ENCODE data around the gene ARHGAP29.

The ARHGAP29 gene, protein sequence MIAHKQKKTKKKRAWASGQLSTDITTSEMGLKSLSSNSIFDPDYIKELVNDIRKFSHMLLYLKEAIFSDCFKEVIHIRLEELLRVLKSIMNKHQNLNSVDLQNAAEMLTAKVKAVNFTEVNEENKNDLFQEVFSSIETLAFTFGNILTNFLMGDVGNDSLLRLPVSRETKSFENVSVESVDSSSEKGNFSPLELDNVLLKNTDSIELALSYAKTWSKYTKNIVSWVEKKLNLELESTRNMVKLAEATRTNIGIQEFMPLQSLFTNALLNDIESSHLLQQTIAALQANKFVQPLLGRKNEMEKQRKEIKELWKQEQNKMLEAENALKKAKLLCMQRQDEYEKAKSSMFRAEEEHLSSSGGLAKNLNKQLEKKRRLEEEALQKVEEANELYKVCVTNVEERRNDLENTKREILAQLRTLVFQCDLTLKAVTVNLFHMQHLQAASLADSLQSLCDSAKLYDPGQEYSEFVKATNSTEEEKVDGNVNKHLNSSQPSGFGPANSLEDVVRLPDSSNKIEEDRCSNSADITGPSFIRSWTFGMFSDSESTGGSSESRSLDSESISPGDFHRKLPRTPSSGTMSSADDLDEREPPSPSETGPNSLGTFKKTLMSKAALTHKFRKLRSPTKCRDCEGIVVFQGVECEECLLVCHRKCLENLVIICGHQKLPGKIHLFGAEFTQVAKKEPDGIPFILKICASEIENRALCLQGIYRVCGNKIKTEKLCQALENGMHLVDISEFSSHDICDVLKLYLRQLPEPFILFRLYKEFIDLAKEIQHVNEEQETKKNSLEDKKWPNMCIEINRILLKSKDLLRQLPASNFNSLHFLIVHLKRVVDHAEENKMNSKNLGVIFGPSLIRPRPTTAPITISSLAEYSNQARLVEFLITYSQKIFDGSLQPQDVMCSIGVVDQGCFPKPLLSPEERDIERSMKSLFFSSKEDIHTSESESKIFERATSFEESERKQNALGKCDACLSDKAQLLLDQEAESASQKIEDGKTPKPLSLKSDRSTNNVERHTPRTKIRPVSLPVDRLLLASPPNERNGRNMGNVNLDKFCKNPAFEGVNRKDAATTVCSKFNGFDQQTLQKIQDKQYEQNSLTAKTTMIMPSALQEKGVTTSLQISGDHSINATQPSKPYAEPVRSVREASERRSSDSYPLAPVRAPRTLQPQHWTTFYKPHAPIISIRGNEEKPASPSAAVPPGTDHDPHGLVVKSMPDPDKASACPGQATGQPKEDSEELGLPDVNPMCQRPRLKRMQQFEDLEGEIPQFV
- 0 reads per million in 3 donors for total RNA-seq

DNA sequence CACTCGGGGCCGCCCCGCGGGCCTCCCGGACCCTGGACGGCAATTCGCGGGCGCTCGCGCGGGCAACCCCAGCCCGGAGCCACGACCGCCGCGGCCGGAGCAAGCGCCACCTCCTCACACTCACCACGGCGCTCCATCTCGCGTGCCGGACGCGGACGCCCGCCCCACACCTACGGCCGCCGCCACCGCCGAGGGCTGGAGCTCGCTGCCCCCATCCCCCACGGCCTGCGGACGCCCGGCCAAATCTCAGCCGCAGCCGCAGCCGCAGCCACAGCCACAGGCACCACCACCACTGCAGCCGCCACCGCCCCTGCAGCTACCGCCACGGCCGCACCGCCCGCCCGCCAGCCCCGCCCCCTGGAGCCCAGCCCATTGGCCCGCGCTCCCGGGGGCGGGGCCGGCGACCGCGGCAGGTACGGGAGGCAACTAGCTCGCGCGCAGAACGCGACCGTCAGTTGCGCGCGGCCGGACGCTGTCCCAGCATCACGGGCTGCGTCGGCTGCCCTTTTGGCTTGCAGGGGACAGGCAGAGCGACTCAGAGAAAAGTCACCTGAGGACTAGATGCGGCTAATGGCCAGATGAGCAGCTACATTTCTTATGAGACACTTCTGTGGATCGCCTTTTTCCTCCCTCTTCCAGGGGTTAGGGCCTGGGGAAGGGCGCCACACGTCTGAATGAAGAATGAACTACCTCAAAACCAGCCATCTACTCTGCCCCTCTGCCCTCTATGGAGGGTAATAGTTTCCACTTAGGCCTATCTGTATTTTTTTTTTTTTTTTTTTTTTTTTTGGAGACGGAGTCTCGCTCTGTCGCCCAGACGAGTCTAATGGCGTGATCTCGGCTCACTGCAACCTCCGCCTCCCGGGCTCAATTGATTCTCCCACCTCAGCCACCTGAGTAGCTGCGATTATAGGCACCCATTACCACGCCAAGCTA is at the start of gene ARHGAP29:
TSS of gene ARHGAP29 (minus strand) at position 294 of the 936 bp plus-strand sequence. CDS start 5,973 bp downstream, outside the sequence.
- DNase-seq = peak in 1 of 3 donors; percentile 1
- peaks cover 18% of the 10 kb centered on the region for H3K27me3 ChIP-seq (replicated peaks; ENCODE audit: control insufficient read depth, insufficient read depth, low read length, poor library complexity, severe bottlenecking)
- no peaks in the 10 kb centered on the region for H3K4me1 ChIP-seq (ENCODE audit: control insufficient read depth, insufficient read depth, low read length, poor library complexity, severe bottlenecking)
- no peaks in the 10 kb centered on the region for H3K9me3 ChIP-seq (ENCODE audit: control insufficient read depth, low read length)
- H3K4me3 ChIP-seq (ENCODE audit: insufficient read depth, low read depth, low read length, poor library complexity, severe bottlenecking) = peak within 1 kb of the TSS; percentile 26
- H3K27ac ChIP-seq (ENCODE audit: insufficient read depth, low read length, poor library complexity, severe bottlenecking) = no peak within 1 kb of the TSS
- H3K36me3 ChIP-seq (ENCODE audit: control insufficient read depth, insufficient read depth, low read length) = no peaks in the 10 kb centered on the region

DNA sequence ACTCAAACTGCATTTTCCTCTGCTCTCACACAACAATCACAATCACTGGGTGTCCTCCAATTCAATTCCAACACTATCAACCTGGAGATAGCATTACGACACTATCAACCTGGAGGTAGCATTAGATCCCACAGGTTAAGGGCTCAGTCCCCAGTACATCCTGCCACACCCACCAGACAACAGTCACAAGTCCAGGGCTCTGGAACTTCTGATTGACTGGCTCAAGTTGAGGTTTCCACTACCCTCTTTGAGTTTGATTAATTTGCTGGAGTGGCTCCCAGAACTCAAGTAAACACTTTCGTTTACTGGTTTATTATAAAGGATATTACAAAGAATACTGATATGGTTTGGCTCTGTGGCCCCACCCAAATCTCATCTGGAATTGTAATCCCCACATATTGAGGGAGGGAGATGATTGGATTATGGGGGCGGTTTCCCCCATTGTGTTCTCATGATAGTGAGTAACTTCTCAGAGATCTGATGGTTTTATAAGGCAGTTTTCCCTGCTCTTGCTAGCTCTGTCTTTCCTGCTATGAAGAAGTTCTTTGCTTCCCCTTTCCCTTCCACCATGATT is 49.6 kb upstream of the ARHGAP29 start:
- no peaks in the 10 kb centered on the region for H3K9me3 ChIP-seq (ENCODE audit: control insufficient read depth, low read length)
- H3K27ac ChIP-seq (ENCODE audit: insufficient read depth, low read length, poor library complexity, severe bottlenecking) = no peak overlapping the region
- H3K36me3 ChIP-seq (ENCODE audit: control insufficient read depth, insufficient read depth, low read length) = no peaks in the 10 kb centered on the region
- no peak for DNase-seq
- no peak overlapping the region for H3K4me3 ChIP-seq (ENCODE audit: insufficient read depth, low read depth, low read length, poor library complexity, severe bottlenecking)
- H3K4me1 ChIP-seq (ENCODE audit: control insufficient read depth, insufficient read depth, low read length, poor library complexity, severe bottlenecking) = no peaks in the 10 kb centered on the region
- H3K27me3 ChIP-seq (replicated peaks; ENCODE audit: control insufficient read depth, insufficient read depth, low read length, poor library complexity, severe bottlenecking) = peaks cover 4% of the 10 kb centered on the region

DNA sequence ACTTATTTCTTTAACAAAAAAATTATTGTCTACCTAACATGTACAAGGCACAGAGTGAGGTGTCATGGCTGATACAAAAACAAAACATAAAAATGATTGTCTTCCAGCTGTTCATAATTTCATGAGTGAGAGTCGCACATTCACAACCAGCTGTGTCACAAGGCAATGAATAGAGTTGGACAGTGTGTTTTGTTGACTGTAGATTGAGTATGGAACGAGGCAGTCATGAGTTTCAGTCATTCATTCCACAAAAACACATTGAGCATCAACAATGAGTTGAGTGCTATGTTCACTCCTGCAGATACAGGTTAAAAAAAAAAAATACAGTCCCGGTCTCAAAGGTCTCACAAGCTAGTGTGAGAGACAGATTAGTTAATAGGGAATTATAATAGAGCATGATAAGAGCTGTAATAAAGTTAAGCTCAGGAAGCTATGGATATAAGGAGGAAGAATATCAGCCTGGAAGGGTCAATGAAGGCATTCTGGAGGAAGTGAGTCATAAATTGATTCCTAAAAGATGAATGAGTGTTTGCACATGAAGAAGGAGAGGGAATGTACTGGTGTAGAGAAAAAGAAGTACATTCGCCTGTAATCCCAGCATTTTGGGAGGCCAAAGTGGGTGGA is 47.8 kb upstream of the ARHGAP29 start:
- H3K9me3 ChIP-seq (ENCODE audit: control insufficient read depth, low read length) = no peaks in the 10 kb centered on the region
- peaks cover 4% of the 10 kb centered on the region for H3K27me3 ChIP-seq (replicated peaks; ENCODE audit: control insufficient read depth, insufficient read depth, low read length, poor library complexity, severe bottlenecking)
- H3K4me3 ChIP-seq (ENCODE audit: insufficient read depth, low read depth, low read length, poor library complexity, severe bottlenecking) = no peak overlapping the region
- DNase-seq = no peak
- no peak overlapping the region for H3K27ac ChIP-seq (ENCODE audit: insufficient read depth, low read length, poor library complexity, severe bottlenecking)
- no peaks in the 10 kb centered on the region for H3K36me3 ChIP-seq (ENCODE audit: control insufficient read depth, insufficient read depth, low read length)
- H3K4me1 ChIP-seq (ENCODE audit: control insufficient read depth, insufficient read depth, low read length, poor library complexity, severe bottlenecking) = no peaks in the 10 kb centered on the region

DNA sequence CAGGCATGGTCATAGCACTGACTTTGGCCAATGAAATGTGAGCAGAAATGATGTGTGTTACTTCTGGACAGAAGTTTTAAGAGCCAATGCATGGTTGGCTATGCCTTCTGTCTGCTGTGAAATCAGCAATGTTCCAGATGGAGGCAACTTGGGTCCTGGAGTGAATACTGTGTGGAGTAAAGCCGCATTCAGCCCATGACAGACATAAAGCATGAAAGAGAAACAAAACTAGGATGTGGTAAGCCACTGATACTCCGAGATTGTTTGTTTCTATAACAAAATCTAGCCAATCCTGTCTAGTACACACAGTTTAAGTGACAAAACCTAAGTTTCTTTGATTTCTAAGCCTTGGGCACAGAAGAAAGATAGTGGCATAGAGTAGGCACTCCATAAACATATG is 47.1 kb upstream of the ARHGAP29 start:
- no peak for DNase-seq
- H3K27ac ChIP-seq (ENCODE audit: insufficient read depth, low read length, poor library complexity, severe bottlenecking) = no peak overlapping the region
- H3K4me3 ChIP-seq (ENCODE audit: insufficient read depth, low read depth, low read length, poor library complexity, severe bottlenecking) = no peak overlapping the region

DNA sequence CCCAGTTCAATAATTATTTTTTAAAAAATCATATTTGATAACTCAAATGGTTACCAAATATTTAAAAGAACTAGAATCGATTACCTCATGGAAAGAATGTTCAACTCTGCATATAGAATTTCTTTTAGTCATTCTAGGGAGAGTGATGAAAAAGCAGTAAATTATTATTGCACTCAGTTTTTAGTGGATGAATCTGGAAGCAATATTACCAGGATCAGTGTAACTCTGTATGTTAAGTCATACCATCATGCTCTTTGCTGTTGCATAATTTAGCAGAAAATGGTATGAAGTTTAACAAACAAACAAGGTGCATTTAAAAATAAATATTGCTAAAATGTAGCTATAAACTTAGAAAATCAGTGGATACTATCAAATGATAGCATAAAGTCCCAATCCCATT is 46.1 kb upstream of the ARHGAP29 start:
- DNase-seq = no peak
- no peak overlapping the region for H3K4me3 ChIP-seq (ENCODE audit: insufficient read depth, low read depth, low read length, poor library complexity, severe bottlenecking)
- H3K27ac ChIP-seq (ENCODE audit: insufficient read depth, low read length, poor library complexity, severe bottlenecking) = no peak overlapping the region
- H3K4me1 ChIP-seq (ENCODE audit: control insufficient read depth, insufficient read depth, low read length, poor library complexity, severe bottlenecking) = no peaks in the 10 kb centered on the region
- H3K36me3 ChIP-seq (ENCODE audit: control insufficient read depth, insufficient read depth, low read length) = no peaks in the 10 kb centered on the region
- H3K27me3 ChIP-seq (replicated peaks; ENCODE audit: control insufficient read depth, insufficient read depth, low read length, poor library complexity, severe bottlenecking) = peaks cover 4% of the 10 kb centered on the region
- H3K9me3 ChIP-seq (ENCODE audit: control insufficient read depth, low read length) = no peaks in the 10 kb centered on the region

More for the DNA sequence above, 47.1 kb upstream of the ARHGAP29 start:
- Histone ChIP-seq H3K9me3 (ENCODE audit: control insufficient read depth, low read length) (no peaks in the 10 kb centered on the region), H3K4me1 (ENCODE audit: control insufficient read depth, insufficient read depth, low read length, poor library complexity, severe bottlenecking) (no peaks in the 10 kb centered on the region), H3K27me3 (replicated peaks; ENCODE audit: control insufficient read depth, insufficient read depth, low read length, poor library complexity, severe bottlenecking) (peaks cover 4% of the 10 kb centered on the region), H3K36me3 (ENCODE audit: control insufficient read depth, insufficient read depth, low read length) (no peaks in the 10 kb centered on the region)

DNA sequence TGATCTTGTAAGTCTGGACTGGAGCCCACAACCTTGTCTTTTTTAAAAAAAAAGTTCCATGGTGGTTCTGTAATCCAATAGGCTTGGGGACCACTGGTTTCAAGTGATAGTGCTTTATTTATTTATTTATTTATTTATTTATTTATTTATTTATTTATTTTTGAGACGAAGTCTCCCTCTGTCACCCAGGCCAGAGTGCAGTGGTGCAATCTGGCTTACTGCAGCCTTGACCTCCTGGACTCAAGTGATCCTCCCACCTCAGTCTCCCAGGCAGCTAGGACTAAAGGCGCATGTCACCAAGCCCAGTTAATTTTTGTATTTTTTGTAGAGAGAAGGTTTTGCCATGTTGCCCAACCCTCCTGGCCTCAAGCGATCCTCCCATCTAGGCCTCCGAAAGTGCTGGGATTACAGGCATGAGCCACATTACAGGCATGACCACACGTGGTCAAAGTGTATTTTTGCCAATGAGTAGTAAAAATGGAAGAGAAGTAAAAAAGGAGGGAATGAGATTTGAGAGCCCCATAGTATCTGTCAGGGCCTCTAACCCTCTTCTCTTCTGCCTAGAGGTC is 44.8 kb upstream of the ARHGAP29 start:
- no peak for DNase-seq
- no peaks in the 10 kb centered on the region for H3K36me3 ChIP-seq (ENCODE audit: control insufficient read depth, insufficient read depth, low read length)
- H3K27ac ChIP-seq (ENCODE audit: insufficient read depth, low read length, poor library complexity, severe bottlenecking) = no peak overlapping the region
- no peak overlapping the region for H3K4me3 ChIP-seq (ENCODE audit: insufficient read depth, low read depth, low read length, poor library complexity, severe bottlenecking)
- H3K27me3 ChIP-seq (replicated peaks; ENCODE audit: control insufficient read depth, insufficient read depth, low read length, poor library complexity, severe bottlenecking) = peaks cover 4% of the 10 kb centered on the region
- H3K9me3 ChIP-seq (ENCODE audit: control insufficient read depth, low read length) = no peaks in the 10 kb centered on the region
- H3K4me1 ChIP-seq (ENCODE audit: control insufficient read depth, insufficient read depth, low read length, poor library complexity, severe bottlenecking) = no peaks in the 10 kb centered on the region

DNA sequence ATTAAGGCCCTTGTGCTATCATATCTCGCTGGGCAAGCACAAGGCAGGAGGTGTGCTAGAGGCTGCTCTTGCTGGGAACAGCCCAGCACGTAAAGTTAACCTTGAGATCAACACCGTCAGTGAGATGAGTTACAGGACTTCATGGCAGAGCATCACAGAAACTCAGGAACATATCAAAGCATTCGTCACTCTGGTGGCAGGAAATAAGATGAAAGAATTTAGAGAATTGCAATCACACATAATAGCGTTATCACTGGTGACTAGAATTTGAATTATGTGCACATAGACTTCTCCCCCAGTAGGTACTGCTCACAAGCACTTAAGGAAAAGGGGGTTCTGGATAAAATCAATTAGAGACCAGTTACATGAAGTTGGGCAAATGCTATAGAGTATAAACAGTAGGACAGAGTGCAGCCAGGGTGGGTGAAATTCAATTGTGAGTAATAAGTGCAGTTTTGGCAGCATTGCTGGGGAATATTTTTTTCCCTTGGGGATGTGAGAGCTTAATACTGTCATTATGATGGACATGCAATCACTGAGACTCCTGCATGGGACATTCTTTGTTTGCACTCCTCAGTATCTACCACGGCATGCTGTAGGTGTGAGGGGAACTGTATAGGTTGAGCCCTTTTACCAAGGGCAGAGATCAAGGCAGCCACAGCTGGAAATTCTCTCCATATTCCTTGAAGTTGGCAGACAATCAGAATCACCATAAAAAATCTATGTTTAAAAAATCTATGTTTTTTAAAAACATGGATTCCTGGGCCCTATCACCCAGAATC is 44.2 kb upstream of the ARHGAP29 start:
- no peak overlapping the region for H3K27ac ChIP-seq (ENCODE audit: insufficient read depth, low read length, poor library complexity, severe bottlenecking)

DNA sequence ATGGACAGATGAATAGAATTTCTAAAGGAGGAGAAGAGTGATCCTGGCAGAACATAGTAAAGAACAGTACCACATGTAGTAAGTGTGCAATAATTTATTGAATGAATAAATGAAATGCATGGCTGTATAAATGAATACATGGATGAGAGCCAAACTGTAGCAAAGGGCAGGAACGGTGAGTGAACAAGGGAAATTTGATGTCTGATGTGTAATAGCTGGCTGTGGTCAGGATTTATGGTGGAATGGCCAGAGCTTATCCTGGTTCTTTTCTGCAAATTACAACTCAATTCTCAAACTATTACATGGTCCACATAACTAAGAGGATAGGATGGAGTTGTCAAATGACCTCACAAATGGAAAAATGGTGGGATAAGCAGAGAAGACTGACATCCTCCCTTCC is 43.2 kb upstream of the ARHGAP29 start:
- H3K27ac ChIP-seq (ENCODE audit: insufficient read depth, low read length, poor library complexity, severe bottlenecking) = no peak overlapping the region
- no peaks in the 10 kb centered on the region for H3K9me3 ChIP-seq (ENCODE audit: control insufficient read depth, low read length)
- no peaks in the 10 kb centered on the region for H3K4me1 ChIP-seq (ENCODE audit: control insufficient read depth, insufficient read depth, low read length, poor library complexity, severe bottlenecking)
- no peaks in the 10 kb centered on the region for H3K36me3 ChIP-seq (ENCODE audit: control insufficient read depth, insufficient read depth, low read length)
- H3K27me3 ChIP-seq (replicated peaks; ENCODE audit: control insufficient read depth, insufficient read depth, low read length, poor library complexity, severe bottlenecking) = peaks cover 4% of the 10 kb centered on the region
- DNase-seq = no peak
- H3K4me3 ChIP-seq (ENCODE audit: insufficient read depth, low read depth, low read length, poor library complexity, severe bottlenecking) = no peak overlapping the region

More for the DNA sequence above, 44.2 kb upstream of the ARHGAP29 start:
- no peak for DNase-seq
- Histone ChIP-seq H3K4me3 (ENCODE audit: insufficient read depth, low read depth, low read length, poor library complexity, severe bottlenecking) (no peak overlapping the region), H3K4me1 (ENCODE audit: control insufficient read depth, insufficient read depth, low read length, poor library complexity, severe bottlenecking) (no peaks in the 10 kb centered on the region), H3K36me3 (ENCODE audit: control insufficient read depth, insufficient read depth, low read length) (no peaks in the 10 kb centered on the region), H3K9me3 (ENCODE audit: control insufficient read depth, low read length) (no peaks in the 10 kb centered on the region), H3K27me3 (replicated peaks; ENCODE audit: control insufficient read depth, insufficient read depth, low read length, poor library complexity, severe bottlenecking) (peaks cover 4% of the 10 kb centered on the region)
